Skin epidermis (tissue), 12 donors: ENCODE measurements around the gene XAGE3.
"Not testable (repeated sequence)": the region's sequence is repeated elsewhere in the genome, so short reads cannot be mapped to it uniquely, and the experiment has no call there.

Experiments
- H3K27ac ChIP-seq, 21 experiments: fragments of 200-600 bp; sonication (generic) in 11 of 21; one replicate each; pipeline ENCODE4 v1.5.0; 2020; ENCODE audit warnings: mild to moderate bottlenecking in 3 of 21, inconsistent platforms in 2 of 21, moderate library complexity in 2 of 21
- H3K4me3 ChIP-seq, 7 experiments: fragments of 200-600 bp; sonication (generic) in 2 of 7; one replicate each; pipeline ENCODE4 v1.5.0; 2020; ENCODE audit warnings: inconsistent platforms in 2 of 7, mild to moderate bottlenecking in 2 of 7, moderate library complexity in 1 of 7

Gene XAGE3

GRCh38 chrX:52852110-52852860 lies 15.6 kb downstream of the XAGE3 start:
- Histone ChIP-seq H3K4me3 (no peak overlapping the region), H3K27ac (no peak overlapping the region)

DNA sequence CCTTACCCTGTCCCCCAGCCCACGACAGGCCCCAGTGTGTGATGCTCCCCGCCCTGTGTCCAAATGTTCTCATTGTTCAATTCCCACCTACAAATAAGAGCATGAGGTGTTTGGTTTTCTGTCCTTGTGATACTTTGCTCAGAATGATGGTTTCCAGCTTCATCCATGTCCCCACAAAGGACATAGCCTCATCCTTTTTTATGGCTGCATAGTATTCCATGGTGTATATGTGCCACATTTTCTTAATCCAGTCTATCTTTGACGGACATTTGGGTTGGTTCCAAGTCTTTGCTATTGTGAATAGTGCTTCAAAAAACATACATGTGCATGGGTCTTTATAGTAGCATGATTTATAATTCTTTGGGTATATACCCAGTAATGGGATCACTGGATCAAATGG lies 24.3 kb downstream of the XAGE3 start:
- H3K27ac ChIP-seq, H3K4me3 ChIP-seq: not testable (repeated sequence)

DNA sequence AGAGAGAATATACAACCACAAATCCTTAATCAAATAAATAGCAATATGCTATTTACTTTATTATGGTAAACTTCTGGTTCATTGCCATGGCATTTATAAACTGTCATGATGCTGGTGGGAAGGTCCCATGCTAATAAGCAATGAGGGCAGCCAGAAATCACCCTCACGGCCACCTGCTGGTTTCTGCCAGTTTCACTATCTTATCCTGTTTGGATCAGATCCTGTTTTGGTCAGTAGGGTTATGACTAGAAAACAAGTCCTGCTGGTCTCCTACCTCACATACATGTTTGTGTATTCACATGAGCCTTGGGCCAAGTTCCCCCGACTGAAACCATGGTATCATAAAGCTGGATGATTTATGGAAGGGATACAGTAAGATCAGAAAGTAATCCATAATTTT lies 28.7 kb downstream of the XAGE3 start:
- Histone ChIP-seq H3K27ac (no peak overlapping the region), H3K4me3 (no peak overlapping the region)

DNA sequence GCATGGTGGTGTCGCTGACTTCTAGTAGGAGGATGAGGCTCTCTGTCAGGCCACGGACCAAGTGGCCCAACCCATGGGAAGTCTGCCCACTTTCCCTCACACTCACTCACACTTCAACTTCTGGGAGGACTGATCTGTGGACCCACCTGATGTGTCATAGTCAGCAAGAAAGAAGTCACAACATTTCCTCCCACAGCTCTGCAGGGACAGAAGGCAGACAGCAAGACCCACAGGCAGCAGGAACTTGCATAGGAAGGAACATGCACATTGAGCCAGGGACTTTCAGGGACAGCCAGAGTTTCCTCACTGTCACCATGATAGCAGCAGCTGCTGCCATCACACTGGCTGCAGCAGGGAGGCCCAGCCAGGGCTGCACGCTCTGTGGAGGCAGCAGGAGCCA lies 37.3 kb downstream of the XAGE3 start:
- no peak overlapping the region for H3K4me3 ChIP-seq
- no peak overlapping the region for H3K27ac ChIP-seq

GRCh38 chrX:52824608-52825007 lies 43.3 kb downstream of the XAGE3 start:
- Histone ChIP-seq H3K27ac (no peak overlapping the region), H3K4me3 (no peak overlapping the region)

DNA sequence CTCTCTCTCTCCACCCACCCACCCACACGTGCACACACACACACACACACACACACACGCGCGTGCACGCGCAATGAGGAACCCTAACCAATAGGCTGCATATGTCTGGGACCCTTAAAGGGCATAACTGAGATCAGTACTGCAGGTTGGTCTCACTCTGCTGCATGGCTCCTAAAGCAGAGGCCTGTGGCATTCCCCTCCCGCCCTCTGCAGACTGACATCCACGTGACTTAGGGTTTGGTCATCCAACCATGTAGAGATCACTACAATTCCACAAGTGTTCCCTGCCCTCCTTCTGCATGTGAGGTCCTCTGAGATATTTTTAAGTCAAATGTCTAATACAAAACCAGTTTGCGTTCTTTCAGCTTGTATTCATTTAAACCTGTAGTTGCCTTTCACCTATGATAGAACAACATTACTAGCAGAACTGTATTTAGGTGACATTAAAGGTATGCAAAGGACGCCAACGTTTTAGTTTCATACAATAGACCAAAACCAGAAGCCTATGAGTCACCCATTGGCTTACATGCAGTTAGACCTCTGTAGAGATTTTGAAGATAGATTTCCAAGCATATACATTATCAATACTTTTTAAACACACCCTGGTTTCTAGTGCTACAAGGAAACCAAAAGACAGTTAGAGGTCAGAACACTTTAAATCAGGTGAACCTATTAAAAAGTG lies 46.7 kb downstream of the XAGE3 start:
- Histone ChIP-seq H3K27ac (no peak overlapping the region), H3K4me3 (no peak overlapping the region)

GRCh38 chrX:52819788-52820187 lies 48.1 kb downstream of the XAGE3 start:
- Histone ChIP-seq H3K27ac (no peak overlapping the region), H3K4me3 (no peak overlapping the region)
